Femur (tissue), 1 donor: ENCODE results near the gene FILIP1L.

Experiments
- DNase-seq: peaks from one replicate; pipeline ENCODE4 v3.0.0-alpha.2; 2017

FILIP1L gene

DNA sequence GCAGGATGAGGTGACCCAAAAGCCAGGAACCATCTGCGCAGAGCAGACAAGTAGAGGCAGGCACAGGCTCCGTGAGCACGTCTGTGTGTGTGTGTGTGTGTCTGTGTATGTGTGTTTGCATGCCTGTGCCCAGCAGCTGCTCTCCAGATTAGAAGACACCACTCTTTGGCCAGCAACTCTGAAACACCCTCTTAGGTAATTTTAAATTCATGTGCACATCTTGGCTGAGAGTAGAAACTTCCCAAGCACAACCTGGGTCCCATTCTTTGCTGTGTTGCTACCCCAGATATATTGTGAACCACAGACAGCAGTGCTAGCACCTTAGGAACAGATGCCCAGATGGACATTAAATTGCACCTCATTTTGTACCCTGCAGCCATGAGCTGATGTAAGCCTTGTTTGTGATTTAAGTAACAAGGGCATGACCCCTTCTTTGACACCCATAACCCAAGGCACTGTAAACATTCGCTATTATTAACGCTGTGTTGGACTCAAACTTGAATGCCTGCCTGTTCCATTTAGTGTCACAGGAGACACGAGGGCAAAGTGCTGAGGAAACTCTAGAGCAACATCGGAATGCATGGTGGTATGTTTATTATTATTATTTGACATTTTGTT, at the start of gene FILIP1L:
FILIP1L (minus strand) TSS at position 89 of the 618 bp plus-strand sequence.
- no peak for DNase-seq

DNA sequence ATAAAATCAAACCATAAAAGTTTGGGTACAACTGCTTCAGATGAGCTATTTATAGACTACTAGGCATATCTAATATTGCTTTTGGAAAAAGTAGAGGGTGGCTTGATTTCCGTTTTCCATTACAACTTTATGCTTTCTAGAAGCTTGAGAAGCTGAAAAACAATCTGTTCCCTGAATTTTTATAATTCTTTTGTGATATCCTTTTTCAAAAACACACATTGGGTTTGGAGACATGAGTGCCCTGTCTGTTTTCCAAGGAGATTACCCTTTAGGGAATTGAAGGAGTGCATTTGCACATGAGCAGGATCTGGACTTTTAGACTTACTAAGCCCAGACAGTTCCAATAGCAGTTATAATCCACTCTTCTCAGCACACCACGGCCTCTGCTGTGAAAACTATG, 49.5 kb upstream of the FILIP1L start:
- DNase-seq: no peak

DNA sequence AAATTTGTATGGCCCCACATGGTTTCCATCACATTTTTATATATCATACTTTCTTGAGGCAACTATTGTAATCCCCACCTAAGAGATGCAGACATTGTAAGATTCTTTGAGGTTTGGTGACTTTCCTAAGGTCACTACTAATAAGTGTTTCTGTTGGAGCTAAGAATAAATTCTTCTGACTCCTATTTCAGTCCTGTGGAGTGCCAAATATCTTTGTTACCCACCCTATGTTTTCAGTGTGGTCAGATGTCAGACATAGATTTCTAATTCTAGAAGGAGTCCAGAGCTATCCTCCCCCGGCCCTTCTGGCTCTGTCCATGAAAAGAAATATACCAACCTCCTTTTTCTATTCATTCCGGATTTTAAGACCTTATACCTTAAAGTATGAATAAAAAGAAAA, 46.2 kb upstream of the FILIP1L start:
- DNase-seq: no peak

DNA sequence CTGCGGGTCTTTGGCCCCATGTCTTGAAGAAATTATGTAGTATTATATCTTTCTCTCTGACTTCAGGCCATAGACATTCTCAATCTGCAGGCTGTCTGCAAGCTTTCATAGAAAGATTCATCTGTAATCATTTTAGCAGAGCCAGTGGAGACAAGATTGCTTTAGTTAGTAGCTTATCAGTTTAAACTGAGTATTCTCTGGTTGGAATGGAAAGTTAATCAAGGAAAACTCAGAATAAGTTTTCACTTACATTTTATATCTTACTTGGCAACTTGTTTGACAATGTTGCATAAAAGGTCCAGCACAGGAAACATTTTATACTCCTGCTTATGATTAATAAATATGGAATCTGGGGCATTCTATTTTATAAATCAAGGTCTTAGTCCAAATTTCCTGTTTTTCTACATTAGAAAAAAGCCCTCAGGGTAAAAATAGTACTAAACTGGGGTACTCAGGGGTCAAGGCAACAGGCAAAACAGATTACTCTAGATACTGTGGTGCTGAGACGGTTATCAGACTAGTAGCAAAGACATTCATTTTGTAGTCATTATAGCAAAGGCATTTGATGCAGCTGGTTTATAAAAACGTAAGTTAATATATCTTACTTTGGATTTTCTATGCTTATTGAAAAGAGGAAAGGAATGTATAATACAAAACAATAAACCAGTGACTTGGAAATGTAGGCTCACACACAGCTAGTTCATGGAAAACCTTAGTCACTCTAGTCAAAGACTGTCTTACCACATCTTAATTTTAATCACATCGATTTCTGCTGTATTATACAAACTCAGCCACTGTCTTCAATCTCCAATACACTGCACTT, 45.2 kb upstream of the FILIP1L start:
- DNase-seq: no peak

DNA sequence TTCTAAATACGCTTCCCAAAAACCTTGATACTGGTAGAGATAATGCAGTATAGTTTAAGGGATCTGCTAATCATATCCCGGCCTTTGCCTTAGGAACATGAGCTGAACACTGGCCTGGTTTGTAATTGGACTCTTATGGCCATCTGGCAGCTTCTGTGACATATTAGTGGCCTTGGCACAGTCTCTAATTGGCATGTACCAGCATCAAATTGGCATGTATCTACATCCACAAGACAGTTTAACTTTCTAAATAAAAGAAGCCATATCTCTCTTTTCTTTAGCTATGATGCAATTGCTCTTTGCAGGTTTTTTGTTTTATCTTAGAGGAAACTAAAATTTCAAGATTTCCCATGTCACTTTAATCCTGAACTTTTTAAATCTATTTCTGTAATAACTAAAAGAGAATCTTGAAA, 44.6 kb upstream of the FILIP1L start:
- peak; percentile 72 for DNase-seq

DNA sequence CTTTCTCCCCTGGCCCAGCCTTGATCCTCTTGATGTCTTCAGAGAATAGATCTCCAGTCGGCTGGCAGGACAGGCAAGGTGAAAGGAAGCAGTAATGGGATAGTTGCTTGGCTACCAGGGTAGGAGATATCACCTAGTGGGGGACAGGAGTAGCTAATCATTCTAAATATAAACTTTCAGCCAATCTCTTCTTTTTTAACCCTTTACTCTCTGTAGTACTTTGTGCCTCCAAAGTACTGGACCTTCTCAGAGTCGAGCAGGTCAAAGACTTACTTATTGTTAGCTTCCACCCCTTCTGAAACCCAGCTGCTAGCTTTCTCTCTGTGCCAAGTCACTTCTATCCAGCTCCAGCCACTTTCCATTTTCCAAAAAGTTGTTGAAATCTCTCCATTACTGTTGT, 43.4 kb upstream of the FILIP1L start:
- no peak for DNase-seq

DNA sequence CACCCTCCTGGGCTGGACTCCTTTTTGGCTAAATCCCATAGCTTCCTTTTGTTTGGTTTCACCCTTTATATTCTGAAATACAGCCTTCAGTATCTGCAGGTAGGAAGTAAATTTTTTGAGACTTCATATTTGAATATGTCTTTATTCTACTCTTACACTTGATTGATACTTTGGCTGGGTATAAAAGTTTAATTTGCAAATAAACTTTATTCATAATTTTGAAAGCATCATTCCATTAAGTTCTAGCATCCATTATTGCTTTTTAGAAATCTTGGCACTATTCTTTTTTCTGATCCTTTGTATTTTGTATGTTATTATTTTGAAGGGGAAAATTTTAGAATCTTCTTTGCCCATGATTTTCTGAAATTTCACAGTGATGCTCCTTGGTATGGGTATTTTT, 41.3 kb upstream of the FILIP1L start:
- no peak for DNase-seq

DNA sequence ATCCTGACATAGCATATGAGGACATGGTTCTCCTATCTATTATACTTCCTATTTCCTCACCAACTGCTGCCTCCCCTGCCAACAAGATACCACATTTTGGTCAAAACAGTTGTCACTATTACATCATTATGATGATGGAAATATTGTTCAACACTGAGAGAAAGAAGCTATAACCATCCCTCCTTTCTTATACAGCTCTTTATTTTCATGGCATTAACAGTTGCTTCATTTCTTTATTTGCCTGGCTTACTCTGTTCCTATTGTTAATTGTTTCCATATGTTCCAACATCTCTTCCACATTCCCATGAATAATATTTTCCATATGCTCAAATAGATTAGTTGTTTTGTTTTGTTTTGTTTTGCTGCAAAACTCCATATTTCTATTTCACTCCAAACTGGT, 40.8 kb upstream of the FILIP1L start:
- no peak for DNase-seq

DNA sequence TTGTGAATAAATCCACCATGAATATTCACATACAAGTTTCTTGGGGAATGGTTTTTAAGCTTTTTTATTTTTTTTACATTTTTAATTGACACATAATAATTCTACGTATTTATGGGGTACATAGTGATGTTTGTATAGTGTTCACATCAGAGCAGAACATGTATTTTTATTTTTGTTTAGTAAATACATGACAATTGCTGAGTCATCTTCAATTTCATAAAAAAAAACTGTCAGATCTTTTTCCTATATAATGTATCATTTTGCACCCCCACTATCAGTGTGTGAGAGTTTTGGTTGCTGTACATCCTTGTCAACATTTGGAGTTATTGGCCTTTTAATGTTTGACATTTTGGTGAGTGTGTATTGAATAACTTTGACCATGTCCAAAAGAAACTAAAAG, 39.9 kb upstream of the FILIP1L start:
- DNase-seq: no peak

DNA sequence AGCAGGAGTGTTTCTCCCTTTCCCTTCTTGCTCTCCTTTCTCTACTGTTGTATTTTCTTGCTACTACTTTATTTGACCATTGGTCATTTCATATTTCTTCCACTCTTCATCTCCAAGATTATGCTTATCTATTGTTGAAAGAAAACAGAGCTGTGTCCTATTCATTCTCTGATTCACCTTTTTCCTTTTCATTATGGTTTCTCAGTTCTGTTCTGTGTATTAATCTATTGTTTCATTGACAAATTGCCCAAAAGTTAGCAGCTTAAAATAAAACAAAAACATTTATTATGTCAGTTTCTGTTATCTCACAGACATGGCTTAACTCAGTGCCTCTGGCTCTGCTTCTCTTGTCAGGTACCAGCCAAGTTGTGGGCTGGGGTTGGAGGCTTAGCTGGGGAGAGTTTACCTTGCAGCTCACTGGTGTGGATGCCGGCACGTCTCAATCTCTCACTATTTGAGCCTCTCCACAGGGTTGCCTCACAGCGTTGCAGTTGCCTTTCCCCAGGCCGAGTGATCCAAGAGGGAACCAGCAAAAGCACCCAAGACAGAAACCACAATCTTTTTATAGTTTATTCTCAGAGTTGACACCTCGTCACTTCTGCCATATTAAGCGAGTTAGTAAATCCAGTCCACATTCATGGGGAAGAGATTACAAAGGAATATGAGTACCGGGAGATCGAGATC, 36.9 kb upstream of the FILIP1L start:
- DNase-seq: no peak

DNA sequence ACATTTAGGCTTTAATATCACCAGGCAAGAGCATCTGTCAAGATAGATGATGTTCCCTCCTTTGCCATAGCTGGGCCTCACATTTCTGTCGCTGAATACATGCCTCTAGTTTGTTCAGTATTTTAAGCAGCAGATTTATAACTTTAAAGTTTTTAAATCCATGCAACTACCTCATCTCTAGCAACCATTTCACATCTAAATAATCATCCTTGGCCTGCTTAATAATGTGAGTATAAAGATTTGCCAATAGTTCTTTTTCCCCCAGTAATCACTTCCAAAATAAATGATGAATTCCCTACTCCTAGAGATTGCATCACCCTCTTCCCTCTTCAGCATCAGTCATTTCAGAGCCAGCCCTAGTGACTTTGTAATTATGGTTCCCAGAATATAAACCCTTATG, 36.2 kb upstream of the FILIP1L start:
- no peak for DNase-seq

DNA sequence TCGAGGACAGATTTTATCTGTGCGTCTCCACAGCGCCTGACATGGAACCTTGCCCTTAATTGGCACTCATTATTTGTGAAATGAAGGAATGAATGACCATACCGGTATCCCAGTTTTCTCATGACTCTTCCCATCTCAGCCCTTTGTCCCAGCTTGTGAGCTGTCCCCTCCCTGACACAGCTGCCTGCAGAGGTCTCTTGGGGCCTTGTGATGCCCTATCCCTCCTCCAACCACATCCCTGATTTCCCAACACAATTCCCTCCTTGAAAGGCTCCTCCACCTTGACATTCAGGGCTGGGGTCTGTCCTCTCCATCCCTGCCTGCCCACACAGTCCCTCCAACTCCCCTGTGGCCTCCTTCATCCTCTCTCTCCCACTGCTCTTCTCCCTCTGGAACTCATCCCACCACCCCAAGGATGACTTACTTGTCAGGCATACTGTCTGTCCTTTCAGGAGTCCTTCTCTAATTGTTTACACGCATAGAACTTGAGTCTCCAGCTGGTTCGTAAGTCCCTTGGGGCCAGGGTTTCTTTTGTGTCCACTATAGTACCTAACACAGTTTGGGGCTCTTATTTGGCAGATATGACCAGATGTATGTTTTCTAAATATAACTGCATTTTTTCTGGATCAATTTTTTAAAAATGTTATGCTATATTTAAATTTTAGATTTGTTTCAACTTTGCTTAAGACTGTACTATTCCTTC, 35.6 kb upstream of the FILIP1L start:
- peak; percentile 27 for DNase-seq

DNA sequence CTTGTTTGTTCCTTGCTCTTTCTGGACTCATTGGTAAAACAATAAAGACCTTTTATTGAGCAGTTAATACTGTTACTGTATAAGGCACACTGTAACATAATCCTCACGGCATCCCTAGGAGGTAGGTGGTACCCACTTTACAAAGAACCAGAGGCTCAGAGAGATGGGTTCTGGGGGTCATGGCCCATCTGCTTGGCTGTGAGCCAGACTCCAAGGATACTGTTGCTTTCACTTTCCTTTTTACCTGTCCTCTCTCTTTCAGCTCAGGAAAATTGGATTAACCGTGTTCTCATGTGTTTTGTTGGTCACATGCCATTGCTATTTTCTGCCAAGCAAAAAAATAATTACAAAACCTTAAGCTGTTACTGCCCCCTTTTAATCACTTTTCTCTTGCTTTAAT, 34.8 kb upstream of the FILIP1L start:
- no peak for DNase-seq

DNA sequence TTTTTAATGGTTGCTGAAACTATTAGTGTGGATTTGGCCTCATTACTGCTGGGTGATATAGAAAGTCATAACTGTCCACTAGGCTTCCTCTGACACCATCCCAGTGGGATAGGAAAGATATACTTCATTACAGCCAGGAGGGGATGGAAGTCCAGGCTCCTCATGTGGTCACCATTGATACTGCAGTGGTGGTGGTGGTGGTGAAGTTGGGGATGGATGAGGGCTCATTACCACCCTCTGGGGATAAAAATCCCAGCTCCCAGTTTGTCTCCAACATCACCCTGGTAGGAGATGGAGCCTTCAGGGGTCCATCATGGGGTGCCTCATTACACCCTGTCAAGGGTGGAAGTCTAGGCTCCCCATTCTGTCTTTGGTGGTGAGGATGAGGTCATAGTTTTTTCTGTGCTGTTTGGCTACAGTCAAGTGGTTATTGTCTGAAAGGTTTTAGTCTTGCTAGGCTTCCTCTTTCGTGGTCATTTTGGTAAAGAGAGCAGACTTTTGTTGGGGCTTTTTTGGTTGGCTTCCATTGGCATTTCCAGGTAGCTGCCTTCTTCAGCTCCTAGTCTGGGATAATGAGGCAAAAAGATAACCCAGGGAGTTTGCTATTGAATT, 30.1 kb upstream of the FILIP1L start:
- no peak for DNase-seq

DNA sequence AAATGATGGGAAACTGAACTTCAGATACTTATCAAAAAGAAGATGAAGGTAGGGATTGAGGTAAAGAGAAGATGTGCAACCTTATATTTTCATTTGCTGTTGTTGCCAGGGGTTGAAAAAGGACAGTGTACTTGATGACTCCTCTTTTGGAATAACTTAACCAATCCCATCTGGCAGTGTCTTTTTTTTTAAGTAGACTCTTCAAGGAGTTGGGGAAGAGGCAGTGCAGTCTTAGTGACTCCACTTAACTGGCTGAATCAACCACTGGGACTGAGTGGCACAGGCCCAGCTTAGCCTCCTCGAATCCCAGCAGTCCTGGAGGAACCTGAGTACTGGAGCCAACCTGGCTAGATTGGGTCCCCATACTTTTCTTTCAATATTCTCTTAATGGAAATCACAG, 27.3 kb upstream of the FILIP1L start:
- DNase-seq: no peak

DNA sequence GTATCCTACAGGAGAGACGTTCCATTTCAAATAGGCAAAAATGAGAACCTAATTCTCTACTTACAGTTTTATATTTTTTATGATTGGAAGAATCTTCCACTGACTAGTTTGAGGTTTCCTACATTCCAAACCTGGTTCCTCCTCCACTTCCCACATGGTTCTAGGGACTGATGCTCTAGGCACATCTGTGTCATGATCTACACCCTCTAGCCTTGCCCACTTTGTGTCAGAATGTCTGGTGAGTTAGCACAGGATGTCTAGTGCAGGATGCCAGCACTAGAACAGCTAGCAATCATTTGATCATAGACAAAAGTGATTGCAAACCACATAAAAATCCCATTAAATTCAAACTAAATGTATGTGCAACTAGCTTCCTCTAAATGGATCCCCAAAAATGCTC, 26.7 kb upstream of the FILIP1L start:
- DNase-seq: no peak

DNA sequence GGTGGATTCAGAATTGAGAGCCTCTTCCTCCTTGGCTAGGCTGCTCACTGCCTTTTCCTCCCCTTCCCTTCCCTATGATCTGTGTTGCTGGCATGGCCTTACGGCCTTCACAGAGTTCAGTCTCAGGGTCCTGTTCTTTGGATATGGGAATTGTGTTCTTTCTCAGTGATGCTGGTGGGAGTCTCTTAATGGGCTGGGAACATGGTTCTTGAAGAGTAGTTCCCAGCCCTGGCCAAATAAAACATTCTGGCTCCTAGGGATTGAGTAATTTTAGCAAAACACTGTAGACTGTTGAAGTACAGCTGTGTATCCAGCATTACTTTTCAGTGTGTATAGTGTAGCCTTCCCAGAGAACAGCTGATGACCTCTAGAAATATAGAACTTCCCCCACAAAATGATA, 22.6 kb upstream of the FILIP1L start:
- peak; percentile 65 for DNase-seq

DNA sequence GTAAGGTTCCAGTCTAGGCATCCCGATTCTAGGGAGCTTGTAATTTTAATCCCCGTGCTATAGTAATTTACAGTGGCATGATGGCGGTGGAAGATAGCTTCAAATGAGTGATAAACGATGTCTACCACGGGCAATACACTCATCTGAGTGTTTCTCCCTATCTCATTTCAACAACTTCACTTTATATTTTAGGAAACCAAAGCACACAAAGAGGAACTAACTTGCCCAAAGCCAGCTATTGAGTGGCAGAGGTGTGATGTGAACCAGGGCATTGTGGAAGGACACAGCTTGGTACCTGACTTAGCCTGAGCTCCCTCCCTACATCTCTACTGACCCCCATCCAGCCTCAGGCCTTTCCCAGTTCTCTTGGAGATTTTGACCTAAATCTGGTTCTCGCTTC, 16.9 kb upstream of the FILIP1L start:
- no peak for DNase-seq

DNA sequence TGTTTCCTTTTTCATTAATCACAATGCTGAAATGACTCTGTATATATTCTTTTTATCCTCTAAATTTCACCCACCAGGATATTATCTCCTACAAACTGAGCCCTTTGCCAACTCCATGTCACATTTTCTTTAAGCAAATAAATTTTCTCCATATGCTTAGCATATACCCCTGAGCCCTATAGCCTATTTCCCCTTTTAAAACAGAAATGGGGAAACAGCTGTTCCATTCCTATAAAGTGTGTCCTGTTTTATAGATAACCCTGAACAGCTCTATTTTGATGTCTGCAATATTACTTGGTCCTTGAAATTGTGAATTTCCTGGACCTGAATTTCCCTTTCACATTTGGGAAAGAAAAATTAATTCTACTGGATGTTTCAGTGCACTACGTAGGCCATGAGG, 15.6 kb upstream of the FILIP1L start:
- no peak for DNase-seq

DNA sequence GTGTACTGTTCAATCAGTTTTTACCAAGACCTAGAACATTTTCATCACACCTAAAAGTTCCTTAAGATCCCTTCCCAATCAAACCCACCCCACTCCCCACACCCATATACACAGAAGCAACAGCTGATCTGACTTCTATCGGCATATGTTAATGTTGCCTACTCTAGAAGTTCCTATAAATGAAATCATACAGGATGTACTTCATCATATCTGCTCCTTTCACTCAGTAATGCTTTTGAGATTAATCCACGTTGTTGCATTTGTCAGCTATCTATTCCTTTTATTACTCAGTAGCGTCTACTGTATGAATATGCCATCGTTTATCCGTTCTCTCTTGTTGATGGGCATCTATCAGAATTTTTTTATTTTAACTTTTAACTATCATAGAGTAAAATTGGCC, 14.3 kb upstream of the FILIP1L start:
- no peak for DNase-seq

DNA sequence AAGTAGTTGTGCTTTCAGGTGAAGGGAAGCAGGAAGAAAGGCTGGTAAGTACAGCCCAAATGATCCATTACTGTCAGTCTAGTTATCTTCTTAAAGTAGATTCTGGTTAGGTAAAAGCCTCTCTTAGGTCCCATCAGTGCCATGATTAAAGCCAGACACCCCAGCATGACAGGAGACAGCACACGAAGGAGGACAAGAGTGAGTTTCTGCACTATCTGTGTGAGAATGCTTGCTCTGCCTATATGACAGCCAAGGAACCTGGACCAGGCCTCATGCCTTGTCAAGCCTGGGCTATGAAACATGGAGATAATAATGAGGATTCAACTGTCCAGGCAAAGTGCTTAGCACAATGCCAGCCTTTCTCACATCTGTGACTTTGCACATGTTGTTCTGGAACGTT, 13.5 kb upstream of the FILIP1L start:
- no peak for DNase-seq

DNA sequence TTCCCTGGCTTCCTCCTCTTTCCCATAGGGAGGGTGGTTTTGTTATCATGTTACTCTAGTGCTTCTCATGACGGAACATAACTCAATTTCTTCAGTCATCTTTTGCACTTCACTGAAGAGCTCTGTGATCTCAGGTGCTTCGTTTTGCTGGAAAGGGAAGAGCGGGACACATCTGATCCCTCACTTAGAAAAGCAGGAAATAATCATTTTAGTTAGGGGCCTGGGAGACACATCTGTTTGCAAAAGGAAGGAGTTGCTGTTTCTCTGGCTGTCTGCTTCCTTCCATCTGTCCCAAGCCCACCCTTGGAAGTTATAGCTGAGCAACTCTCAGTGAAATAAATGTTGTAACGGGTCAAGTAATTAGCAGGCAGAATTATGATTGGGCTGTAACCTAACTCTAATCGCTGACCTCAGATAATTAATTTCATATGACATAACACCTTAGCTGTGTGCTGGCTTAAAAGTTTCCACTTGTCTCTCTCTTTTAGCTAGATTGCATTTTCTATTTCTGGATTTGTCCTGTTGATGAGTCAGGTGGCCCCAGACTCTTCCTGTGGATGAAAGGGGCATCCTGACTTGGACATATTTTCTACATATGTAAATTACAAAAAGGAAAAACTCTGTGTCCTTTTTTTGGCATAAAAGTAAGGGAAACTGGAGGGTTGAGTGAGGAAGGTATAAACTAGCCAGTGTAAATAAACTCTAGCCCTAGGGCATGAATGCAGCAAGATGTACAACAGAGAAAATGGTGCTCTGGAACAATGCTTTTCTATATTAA, 11.0 kb upstream of the FILIP1L start:
- DNase-seq: no peak
